OCI-LY3 (cell line): Measurements from ENCODE around the gene CPEB2.

Experiments
- EZH2phosphoT487 ChIP-seq: fragments of 200-600 bp; shearing (Covaris generic); IDR thresholded peaks from 2 replicates; pipeline ENCODE4 v1.6.1; 2018; ENCODE audit warnings: antibody characterized with exemption, mixed run types, low read depth
- TF ChIP-seq, protein P1 (sequence below): fragments of 200-600, 300-600 bp; sonication (generic); IDR thresholded peaks from 2 replicates; pipeline ENCODE4 v1.5.1; 2014; ENCODE audit warnings: antibody characterized with exemption, low read length, low read depth

DNA sequence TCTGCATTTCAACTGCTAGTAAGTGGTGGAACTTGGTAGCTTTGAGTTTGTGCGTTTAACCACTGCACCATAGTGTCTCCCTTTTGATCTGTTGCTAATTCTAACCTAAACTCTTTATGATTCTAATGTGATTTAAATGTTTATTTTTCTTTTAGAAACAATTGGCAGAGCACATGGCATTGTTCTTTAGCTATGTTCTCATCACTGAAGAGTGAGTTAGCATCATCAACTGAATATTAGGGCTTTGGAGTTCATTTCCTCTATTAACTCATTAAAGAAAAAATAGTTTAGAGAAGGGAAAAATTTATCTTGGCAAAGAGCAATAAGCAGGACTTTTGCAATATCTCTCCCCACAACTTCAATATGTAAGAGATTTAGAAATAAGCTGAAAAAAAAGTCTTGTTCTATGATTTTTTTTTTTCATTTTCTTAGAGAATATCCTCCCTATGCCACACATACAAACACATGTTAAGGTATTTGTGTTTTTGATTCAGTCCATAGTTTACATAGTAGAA lies 25.7 kb downstream of the CPEB2 start:
- TF ChIP-seq, protein P1, sequence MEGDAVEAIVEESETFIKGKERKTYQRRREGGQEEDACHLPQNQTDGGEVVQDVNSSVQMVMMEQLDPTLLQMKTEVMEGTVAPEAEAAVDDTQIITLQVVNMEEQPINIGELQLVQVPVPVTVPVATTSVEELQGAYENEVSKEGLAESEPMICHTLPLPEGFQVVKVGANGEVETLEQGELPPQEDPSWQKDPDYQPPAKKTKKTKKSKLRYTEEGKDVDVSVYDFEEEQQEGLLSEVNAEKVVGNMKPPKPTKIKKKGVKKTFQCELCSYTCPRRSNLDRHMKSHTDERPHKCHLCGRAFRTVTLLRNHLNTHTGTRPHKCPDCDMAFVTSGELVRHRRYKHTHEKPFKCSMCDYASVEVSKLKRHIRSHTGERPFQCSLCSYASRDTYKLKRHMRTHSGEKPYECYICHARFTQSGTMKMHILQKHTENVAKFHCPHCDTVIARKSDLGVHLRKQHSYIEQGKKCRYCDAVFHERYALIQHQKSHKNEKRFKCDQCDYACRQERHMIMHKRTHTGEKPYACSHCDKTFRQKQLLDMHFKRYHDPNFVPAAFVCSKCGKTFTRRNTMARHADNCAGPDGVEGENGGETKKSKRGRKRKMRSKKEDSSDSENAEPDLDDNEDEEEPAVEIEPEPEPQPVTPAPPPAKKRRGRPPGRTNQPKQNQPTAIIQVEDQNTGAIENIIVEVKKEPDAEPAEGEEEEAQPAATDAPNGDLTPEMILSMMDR = no peak
- TF ChIP-seq EZH2phosphoT487 = no peak
